Omental fat pad (tissue), 4 donors: ENCODE measurements around the gene TST. TPM values are rescaled to one million over a fixed set of nuclear protein-coding genes. Genes with fewer than 3 reads are reported as not detected.

Experiments
- ATAC-seq: fragments of 150-250 bp; one replicate; pipeline ENCODE4 v1.9.1; 2016; ENCODE audit warnings: mild to moderate bottlenecking, moderate library complexity; ENCODE audit not compliant: low FRiP score
- DNase-seq: peaks from one replicate; pipeline ENCODE4 v3.0.0-alpha.2; 2019; ENCODE audit warnings: low spot score
- total RNA-seq, 4 donors: library from RNA; depleted of rRNA; stranded (reverse); fragments of >200 nt; gene quantifications; one replicate each; pipeline ENCODE4 v1.1.0, GENCODE V29; 2016
- TF ChIP-seq, protein P1 (sequence below), 3 donors: fragments of 450-650 bp; IDR thresholded peaks; one replicate each; pipeline ENCODE4 v1.5.1; 2016 to 2017; ENCODE audit warnings: antibody characterized with exemption in 3 of 3, mild to moderate bottlenecking in 3 of 3, moderate library complexity in 2 of 3

The TST gene
- total RNA-seq, 4 donors from 2014 or later, result 45.4 to 141 (median 78.0) TPM

DNA sequence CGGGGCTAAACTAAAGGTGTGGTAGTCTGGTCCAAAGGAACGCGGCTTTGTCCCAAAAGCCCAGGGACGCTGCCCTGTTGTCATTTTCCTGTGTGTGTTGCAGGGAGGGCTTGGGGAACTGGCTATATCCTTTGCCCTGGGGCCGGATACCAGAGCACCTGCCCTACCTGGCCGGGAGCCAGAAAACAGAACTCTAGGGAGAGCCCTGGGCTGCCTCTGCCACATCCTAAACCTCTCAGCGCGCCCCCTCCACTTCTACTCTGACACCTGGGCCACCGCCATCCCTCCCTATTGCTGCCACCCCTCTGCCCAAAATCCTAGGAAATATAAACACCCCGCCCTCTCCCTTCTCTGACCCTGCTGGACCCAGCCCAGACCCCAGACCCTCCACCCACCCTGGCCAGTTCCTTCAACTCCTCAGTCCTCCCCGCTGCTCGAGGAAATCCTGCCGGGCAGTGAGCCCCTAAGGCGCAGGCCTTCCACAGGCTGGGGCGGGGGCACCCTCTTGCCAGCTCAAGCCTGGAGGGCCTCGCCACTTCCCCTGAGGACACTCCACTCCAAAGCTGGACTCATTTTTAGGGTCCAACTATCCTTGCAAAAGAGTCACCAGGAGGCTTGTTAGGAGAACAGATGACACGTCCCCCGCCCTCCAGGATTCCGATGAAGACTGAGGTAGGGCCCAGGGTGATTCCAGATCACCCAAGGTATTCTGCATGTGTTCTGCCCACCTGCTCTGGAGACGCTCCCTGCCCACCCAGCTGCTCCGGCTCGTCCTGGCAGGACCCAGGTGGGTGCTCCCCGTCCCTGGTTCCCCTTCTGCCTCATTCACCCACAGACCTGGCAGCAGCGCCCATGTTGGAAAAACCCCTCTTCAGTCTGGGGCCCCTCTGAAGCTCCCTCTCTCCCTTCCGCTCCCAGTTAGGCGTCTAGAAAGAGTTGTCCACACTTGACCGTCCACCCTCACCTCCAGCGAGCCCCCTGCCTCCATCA, 44.5 kb upstream of the TST start:
- DNase-seq, result no peak
- no peak for ATAC-seq
- TF ChIP-seq, protein P1, sequence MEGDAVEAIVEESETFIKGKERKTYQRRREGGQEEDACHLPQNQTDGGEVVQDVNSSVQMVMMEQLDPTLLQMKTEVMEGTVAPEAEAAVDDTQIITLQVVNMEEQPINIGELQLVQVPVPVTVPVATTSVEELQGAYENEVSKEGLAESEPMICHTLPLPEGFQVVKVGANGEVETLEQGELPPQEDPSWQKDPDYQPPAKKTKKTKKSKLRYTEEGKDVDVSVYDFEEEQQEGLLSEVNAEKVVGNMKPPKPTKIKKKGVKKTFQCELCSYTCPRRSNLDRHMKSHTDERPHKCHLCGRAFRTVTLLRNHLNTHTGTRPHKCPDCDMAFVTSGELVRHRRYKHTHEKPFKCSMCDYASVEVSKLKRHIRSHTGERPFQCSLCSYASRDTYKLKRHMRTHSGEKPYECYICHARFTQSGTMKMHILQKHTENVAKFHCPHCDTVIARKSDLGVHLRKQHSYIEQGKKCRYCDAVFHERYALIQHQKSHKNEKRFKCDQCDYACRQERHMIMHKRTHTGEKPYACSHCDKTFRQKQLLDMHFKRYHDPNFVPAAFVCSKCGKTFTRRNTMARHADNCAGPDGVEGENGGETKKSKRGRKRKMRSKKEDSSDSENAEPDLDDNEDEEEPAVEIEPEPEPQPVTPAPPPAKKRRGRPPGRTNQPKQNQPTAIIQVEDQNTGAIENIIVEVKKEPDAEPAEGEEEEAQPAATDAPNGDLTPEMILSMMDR (IDR thresholded peaks at IDR 0.05), result no peak

DNA sequence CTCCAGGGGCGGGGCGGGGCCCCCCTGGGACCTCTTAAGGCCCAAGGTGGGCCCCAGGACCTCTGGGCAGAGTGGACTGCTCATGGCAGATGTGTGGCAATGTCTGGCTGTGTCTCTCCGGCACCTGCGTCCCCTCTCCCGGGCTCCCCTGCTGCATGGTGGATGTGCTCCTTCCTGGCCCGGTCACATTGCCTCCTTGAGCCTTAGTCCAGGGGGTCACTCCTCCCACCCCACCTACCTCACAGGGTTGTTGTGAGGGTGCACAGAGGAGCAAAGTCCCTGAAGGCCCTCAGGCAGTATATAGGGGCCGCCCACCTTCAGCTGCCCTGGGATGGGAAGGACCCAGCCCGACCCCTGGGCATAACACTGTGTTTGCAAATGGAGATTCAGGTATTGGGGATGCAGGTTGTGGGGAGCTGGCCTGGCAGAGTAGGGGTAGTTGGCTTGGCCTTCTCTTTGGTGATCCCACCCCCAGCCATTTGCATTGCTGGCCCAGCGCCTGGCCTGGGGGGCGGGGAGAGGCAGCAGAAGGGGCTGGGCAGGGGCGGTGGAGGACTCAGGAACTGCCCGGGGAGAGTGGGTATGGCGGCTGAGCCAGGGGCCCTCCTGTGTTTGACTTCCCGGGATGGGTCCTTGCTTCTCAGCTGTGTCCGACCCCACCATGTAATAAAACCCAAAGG, 43.6 kb upstream of the TST start:
- TF ChIP-seq, protein P1 (IDR thresholded peaks at IDR 0.05), result no peak
- no peak for ATAC-seq
- DNase-seq, result no peak

DNA sequence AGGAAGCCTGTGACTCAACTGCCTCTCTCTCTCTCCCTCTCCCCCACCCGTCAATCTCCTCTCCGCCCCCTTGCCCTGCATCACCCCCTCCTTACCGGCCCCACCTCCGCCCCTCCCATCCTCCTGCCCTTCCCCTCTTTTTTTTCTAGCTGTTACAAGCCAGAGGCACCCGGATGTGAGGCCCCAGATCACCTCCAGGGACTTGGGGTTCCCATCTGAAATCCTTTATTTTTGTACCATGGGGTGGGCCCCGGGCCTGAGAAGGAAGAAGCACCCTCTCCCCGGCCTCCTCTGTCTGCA, 43.1 kb upstream of the TST start:
- DNase-seq, result no peak
- TF ChIP-seq, protein P1 (IDR thresholded peaks at IDR 0.05), result no peak
- no peak for ATAC-seq

DNA sequence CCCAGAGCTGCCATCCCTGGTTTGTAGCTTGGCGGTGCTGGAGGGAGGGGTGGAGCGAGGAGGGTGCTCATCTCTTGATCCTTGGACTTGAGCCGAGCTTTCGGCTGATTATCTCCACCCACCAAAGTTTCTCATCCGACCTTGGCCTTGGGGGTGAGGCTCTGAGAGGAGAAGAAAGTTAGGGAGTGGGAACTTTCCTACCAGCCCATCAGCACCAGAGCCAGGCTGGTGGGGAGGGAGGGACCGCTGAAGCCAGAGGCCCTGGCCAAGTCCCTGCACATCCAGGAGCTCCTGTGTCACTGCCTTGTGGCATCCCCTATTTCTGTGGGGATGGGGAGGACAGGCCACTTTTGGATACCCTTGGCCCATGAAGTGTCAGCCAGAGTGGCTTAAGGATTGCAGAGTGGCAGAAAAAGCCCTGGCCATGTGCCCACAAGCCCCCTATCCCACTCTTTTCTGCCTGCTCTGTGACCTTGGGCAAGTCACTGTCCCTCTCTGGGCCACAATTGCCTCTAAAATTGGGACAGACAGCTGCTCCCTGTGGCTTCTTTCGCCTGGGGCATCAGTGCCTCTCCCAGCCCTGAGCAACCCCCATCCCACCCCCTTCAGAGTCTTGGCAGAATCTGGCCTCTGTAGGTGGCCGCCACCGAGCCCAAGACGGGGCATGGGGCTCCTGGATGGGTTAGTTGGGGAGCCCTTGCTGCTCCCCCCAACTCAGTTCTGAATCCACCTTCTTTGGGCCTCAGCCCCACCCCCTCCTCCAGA, 42.5 kb upstream of the TST start:
- no peak for ATAC-seq
- TF ChIP-seq, protein P1 (IDR thresholded peaks at IDR 0.05), result no peak
- no peak for DNase-seq

DNA sequence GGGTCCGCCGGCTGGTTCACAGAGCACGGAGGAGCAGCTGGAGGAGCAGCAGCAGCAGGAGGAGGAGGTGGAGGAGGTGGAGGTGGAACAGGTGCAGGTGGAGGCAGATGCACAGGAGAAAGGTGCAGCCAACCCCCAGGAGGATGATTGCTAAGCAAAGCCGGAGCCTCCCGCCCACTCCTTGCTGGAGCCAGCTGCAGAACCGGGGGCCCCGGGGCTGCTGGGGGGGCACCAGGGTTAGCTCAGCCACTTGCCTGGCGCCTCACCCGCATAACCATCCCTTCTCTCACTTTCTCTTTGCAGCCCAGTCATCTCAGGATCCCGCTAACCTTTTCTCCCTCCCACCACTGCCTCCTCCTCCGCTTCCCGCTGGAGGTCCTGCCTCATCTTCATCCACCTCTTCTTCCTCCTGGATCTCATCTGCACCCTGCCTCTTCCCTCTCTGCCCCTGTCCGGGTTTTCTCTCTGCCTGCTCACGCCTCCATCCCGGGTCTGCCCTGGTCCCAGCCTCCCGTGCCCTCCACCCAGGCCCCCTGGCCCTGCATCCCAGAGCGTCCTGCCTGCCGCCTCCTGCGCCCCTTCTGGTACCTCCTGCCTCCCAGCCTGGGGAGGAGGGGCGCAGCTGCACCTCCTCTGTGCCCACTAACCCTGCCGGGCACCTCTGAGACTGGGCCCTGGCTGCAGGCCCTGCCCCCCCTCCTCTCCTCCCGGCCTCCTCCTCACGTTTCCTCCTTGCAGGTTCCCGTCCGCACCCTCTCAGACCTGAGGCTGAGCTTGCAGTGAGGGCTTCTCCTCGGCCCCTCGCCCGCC, 41.8 kb upstream of the TST start:
- no peak for ATAC-seq
- TF ChIP-seq, protein P1 (IDR thresholded peaks at IDR 0.05), result no peak

DNA sequence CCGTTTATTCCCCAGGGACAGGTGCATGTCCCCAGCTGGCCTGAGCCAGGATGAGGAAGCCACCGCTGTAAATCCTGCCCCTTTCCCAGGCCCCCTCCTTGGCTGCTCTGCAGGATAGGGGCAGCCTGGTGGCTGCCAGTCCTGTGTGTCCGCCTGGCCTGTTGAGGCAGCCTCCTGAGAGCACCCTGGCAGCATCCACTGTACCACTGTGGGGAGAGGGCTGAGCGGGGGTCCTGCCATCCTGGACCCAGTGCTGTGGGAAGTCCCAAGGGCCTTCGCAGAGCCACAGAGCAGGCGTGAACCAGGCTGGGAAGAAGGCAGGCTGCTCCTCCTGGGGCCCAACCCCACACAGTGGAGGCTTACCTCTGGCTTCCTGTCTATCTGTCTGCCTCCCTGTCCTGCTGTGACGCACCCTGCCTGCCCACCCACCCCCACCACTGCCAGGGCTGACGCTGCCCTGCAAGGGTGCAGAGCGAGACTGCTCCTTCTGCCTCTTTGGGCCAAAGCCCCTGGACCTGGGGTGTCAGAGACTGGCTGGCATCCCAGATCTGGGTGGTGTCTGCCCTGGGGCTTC, 40.7 kb upstream of the TST start:
- ATAC-seq (no peak), DNase-seq (no peak)
- TF ChIP-seq, protein P1 (IDR thresholded peaks at IDR 0.05), result no peak

More for the DNA sequence above, 41.8 kb upstream of the TST start:
- no peak for DNase-seq
